Fibroblast of the aortic adventitia (primary cell): ENCODE results near the gene FAM171A2. TPM values are rescaled to one million over a fixed set of nuclear protein-coding genes. Genes with fewer than 3 reads are reported as not detected.

Experiments
- DNase-seq: peaks from one replicate; pipeline ENCODE4 v3.0.0-alpha.2; 2010; ENCODE audit warnings: low read depth
- H3K4me3 ChIP-seq: 2 replicates; pipeline ENCODE4 v1.5.1; 2011; ENCODE audit warnings: low read depth, mild to moderate bottlenecking, control low read depth, low read length, moderate library complexity
- total RNA-seq: library from RNA; depleted of rRNA; stranded (reverse); fragments of >200 nt; gene quantifications from 2 replicates; pipeline ENCODE4 v1.2.3, GENCODE V29; 2012; ENCODE audit warnings: low replicate concordance
- TF ChIP-seq, protein P1 (sequence below): IDR thresholded peaks from 2 replicates; pipeline ENCODE4 v1.5.1; 2011; ENCODE audit warnings: mild to moderate bottlenecking, low read length, control low read depth, inconsistent platforms; ENCODE audit not compliant: insufficient read depth

FAM171A2 gene
- total RNA-seq, 1 donor = 3.1 TPM

DNA sequence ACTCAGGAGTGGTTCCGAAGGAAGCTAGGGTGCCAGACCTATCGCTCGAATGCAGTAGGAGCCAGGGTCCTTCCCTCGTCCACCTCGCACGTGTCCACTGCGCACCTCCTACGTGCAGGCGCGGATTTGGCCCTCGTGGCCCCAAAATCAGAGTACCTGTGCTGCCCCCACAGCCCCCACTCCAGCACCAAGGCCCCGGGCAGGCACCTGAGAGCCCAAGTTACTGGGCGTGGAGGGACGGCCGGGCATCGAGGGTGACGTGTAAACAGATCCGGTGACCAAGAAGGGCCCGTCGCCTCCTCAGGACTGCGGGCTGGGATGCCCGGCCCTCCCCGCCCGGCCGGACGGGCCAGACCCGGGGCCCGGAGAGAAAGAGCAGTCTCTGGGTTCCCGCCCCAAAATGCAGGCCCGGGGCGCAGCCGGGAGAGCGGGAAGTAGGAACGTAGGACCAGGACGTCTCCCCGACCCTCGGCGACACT, 39.5 kb downstream of the FAM171A2 start:
- peak overlapping the region; percentile 85 for H3K4me3 ChIP-seq
- no peak for DNase-seq
- TF ChIP-seq, protein P1, sequence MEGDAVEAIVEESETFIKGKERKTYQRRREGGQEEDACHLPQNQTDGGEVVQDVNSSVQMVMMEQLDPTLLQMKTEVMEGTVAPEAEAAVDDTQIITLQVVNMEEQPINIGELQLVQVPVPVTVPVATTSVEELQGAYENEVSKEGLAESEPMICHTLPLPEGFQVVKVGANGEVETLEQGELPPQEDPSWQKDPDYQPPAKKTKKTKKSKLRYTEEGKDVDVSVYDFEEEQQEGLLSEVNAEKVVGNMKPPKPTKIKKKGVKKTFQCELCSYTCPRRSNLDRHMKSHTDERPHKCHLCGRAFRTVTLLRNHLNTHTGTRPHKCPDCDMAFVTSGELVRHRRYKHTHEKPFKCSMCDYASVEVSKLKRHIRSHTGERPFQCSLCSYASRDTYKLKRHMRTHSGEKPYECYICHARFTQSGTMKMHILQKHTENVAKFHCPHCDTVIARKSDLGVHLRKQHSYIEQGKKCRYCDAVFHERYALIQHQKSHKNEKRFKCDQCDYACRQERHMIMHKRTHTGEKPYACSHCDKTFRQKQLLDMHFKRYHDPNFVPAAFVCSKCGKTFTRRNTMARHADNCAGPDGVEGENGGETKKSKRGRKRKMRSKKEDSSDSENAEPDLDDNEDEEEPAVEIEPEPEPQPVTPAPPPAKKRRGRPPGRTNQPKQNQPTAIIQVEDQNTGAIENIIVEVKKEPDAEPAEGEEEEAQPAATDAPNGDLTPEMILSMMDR = no peak

DNA sequence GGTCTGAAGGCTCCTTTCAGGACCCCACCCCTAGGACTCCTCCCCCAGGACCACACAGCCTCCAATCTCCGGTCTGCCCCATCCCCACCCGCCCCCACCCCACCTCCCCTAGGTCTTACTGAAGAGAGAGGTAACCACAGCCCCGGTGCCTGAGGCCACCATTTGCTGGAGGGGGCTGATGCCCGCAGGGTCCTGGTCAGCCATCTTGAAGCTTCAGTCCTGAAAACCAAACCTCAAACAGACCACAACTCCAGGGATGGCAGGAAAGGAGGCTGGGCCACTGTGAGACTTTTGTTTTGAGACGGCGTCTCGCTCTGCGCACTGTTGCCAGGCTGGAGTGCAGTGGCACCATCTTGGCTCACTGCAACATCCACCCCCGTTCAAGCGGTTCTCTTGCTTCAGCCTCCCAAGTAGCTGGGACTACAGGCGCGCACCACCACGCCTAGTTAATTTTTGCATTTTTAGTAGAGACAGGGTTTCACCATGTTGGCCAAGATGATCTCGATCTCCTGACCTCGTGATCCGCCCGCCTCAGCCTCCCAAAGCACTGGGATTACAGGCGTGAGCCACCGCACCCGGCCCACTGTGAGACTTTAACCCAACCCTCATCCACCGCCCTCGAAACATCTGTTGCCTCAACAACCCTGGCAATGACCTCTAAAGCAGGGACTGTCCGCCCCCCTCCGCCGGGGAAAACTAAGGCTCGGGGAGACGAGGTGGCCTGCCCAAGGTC, 40.1 kb downstream of the FAM171A2 start:
- peak overlapping the region; percentile 85 for H3K4me3 ChIP-seq
- TF ChIP-seq, protein P1 = no peak
- DNase-seq = no peak

DNA sequence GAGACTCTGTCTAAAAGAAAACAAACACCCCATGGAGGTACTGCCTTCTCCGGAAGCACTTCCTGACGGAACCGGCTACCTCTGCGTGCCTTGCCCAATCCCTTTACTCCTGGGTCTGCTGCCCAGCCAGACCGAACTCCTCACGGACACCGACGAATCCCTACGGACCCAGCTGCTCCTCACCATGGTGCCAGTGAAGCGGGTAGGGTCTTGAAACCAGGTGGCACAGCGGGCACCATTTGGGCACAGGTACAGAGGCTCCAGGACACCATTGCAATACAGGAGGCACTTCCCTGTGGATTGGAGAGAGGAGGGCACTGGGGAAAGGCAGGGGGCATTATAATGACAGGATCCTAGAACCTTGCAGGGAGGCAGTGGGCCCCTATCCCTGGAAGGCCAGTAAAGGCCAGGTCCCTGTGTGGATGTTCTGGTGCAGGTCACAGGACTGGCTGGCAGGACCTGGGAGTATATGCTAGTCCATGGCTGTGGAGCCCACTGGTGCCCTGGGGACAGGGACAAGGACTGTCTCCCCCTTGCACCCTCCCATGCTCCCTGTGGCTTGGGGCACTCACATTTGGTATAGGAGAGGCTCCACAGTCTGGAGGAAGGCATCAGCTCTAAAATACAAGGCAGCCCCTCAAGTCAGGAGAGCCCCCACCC, 41.3 kb downstream of the FAM171A2 start:
- TF ChIP-seq, protein P1 = no peak
- no peak overlapping the region for H3K4me3 ChIP-seq
- DNase-seq = no peak

DNA sequence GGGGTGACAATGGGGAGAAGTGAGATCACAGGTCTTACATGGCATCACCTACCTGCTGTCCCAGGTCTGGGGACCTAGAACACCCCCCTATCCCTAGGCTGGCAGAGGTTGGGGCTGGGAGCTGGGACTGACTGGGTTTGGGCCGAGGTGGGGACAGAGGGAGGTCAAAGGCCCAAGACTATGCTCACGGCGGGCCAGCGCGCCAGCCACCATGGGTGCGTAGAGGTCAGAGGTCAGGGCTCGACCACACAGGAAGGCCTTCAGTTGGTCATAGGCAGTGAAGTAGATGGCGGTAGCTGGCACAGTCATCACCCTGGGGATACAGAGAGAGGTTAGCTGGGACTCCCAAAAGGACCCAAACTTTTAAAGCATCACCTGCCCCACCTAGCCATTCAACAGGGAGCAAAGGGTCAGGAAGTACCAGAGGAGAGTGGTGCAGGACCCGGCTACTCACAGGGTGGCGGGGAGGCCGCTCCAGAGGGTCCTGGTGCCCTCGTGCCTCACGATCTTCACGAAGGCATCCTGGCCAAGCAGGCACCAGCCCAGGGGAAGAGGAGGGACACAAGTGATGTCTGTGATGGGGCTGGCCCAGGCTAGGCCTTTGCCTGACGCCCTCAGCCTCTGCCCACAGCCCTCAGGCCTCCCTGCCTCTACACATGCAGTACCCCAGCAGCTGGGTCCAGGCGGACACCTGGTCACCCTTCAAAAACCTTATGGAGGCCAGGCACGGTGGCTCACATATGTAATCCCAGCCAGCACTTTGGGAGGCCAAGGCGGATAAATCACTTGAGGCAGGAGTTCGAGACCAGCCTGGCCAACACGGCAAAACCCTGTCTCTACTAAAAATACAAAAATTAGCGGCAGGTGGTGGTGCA, 42.2 kb downstream of the FAM171A2 start:
- TF ChIP-seq, protein P1 = no peak
- DNase-seq = no peak
- no peak overlapping the region for H3K4me3 ChIP-seq

DNA sequence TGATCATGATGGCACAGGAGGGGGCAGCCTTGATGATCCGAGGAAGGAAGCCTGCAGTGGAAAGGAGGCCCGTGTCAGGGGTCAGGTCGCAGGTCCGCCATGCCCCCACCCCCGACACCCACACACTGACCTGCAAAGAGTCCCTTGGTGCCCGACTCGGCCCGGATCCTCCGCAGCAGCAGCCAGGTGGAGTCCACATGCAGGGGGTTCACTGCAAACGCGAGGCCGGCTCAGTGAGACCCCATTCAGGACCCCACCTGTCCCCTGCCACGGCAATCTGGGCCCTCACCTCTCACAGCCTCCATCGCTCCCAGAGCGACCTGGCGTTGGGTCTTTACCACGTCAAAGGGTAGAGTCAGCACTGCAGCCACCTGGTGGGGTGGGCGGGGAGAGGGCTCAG, 43.6 kb downstream of the FAM171A2 start:
- DNase-seq = no peak
- H3K4me3 ChIP-seq = no peak overlapping the region

More for the DNA sequence above, 43.6 kb downstream of the FAM171A2 start:
- TF ChIP-seq, protein P1 = no peak
